ENCODE measurements around the gene CD164L2.
"Not testable (repeated sequence)": the region's sequence is repeated elsewhere in the genome, so short reads cannot be mapped to it uniquely, and the experiment has no call there.

Gene CD164L2

DNA sequence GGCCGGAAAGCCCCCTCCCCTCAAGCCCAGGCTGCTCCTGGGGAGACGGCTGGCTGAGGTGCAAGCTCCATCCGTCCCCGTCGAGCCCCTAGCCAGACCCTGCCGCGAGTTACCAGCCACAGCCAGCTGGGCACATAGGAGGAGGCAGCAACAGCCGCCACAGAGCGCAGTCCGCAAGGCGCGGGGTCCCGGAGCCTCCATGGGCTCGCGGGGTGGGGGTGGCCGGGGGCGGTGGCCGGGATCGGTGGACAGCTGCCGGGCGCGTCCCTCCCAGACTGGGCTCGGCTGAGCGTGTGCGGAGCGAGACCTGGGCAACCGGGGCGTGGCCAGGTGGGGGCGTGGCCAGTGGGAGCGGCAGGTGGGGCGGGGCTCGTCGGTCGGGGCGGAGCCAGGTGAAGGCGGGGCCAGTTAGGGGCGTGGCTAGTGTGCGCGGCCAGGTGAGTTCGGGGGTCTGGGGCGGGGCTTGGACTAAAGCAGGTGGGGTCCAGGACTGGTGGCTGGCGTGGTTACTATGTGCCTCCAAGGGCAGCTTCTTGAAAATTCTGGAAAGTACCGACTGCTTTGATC, at the start of gene CD164L2:
CD164L2 (minus strand) TSS at position 295 of the 567 bp plus-strand sequence; CDS start at position 201, 94 bp downstream.
- peak; percentile 53 for DNase-seq

- not testable (repeated sequence) for DNase-seq
These were observed 49.6 kb upstream of the CD164L2 start for GRCh38 chr1:27432725-27433124.

- DNase-seq: no peak
These were observed 48.4 kb upstream of the CD164L2 start for GRCh38 chr1:27431601-27431940.

GRCh38 chr1:27430903-27431600, 47.9 kb upstream of the CD164L2 start:
- DNase-seq: peak; percentile 35

DNA sequence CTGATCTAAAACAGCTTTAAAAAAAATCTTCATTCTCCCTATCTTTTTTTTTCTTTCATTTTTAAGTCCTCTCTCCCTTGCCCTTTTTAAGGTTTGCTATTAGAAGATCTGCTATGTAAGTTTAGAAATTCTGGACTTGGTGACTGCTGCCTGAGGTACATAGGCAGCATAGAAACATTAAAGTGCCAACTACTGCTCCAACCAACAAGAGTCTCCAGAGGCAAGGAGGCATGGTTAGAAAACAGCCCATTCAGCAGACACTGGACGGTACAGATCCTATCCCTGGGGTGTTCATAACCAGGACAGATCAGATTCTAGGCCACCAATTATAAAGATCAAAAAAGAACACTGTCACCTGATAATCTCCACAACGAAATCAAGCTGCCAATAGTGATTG, 45.9 kb upstream of the CD164L2 start:
- DNase-seq: no peak

DNA sequence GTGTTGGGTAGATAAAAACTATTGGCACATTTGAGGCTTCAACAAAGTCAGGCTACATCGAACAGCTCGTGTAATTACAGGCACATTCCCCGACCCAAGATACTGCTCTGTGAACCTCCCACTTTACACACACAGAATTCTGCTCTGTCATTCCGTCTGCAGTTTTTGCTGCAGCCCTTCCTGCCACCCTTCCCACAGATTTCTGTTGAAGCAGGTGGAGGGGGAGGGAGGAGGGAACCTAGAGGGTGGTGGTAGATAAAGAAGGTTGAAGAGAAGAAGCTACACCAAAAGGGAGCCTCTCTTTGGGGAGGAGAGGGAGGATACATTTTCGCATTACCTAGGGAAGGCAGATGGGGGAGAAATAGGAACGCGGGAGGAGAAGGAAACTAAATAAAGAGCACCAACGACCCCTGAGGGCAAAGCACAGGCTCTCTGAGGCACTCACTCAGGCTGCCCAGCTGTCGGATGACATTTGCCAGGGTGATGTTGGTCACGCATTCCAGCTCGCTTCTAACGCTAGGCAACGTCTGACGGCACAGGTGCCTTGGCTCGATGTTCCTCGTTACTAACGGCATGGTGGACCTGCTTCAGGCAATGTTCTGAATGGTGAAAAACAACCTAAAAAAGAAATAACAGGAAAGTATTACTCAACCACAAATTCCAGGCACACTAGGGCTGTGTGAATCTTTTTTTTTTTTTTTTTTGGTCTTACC, 45.3 kb upstream of the CD164L2 start:
- peak; percentile 36 for DNase-seq

DNA sequence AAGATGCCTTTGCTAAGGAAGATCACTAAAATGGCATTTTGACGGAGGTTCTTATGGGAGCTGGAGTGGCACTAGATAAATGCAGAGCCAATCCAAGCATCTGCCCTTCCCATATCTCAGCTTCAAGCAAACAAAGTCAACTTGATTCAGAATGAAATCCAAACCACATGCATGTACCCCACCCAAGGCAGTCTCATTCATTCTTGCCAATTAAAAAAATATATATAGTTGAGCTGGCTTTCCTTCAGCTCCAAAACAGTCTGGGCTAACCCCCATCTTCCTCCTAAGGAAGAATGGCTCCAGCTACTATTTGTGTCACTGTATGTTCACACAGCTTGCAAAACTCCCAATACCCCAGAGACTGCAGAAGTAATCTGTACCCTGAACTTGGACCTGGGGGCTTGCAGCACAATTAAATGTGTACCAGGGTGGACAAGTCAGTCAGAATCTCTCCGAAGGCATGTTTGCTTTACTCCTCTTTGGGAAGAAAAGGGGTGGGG, 44.7 kb upstream of the CD164L2 start:
- no peak for DNase-seq

DNA sequence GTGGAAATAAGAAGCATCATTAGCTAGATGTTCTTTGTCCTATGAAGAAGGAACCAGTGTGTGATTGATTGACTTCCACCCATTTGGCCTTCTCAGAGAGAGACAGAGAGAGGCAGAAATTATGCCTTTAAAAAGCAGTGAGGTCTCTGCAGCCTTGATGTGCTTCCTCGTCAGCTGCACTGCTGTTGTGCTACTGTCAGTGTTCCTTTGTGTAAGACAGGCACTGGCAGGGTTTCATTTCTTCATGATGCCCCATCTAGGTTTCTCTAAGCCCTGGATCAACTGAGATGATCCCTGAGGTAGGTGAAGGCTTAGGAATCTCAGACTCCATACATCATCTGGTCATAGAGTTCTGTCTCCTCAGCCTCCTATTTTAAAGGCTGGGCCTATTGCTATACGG, 44.2 kb upstream of the CD164L2 start:
- DNase-seq: no peak

- DNase-seq: no peak
These were observed 40.6 kb upstream of the CD164L2 start for GRCh38 chr1:27423709-27424108.

GRCh38 chr1:27418326-27419185, 35.4 kb upstream of the CD164L2 start:
- DNase-seq: peak; percentile 90

- DNase-seq: no peak
These were observed 34.6 kb upstream of the CD164L2 start for GRCh38 chr1:27417713-27418112.

DNA sequence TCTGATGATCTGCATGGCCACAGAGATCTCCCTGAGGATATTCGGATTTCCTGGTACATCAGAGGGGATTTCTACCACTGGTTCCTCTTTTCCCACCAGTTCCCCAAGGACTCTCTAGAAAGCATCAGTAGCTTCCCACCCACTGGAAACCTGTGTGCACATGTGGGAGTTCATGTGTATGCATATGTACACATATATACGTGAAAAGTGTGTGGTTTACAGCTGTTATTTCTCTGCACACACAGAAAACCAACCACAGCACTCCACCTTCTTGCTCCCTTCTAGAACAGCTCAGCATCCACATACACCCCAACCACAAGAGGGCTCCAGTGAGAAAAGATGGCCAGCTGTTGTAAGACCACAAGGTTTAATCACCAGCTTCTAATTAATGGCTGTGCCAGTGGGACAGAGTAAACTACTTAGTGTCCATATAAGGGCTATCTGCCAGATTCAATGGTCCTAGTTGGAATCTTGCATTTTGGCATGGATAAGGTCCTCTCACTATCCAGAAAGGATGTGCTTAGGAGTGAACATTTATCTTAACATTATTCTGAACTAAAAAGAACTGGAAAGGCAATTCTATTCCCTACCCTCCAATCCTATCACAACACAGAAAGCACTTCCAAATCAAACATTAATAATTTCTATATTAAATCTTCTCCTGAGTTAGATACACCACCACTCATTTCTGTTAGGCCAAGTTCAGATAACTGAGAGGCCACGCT, 33.4 kb upstream of the CD164L2 start:
- DNase-seq: peak; percentile 82

DNA sequence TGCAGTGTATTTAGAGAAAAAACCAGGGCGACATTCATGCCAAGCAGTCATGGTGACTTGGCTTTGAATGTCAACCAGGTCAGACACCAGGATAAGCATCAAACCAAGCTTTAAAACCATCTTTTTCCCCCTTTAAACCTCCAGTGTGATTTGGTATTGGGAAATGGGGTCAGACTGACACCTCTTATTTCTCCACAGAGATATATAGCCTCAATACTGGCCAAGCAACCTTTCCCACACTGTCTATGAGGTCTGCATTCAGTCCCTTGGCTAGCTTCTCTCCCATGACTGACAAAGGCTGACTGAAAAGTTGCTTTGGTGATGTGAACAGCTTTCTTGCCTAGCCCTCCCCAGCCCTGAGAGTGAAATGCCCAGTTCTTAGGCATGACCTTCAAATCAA, 31.0 kb upstream of the CD164L2 start:
- no peak for DNase-seq

- no peak for DNase-seq
These were observed 29.9 kb upstream of the CD164L2 start for GRCh38 chr1:27413004-27413403.

- DNase-seq: no peak
These were observed 29.4 kb upstream of the CD164L2 start for GRCh38 chr1:27412502-27412901.

DNA sequence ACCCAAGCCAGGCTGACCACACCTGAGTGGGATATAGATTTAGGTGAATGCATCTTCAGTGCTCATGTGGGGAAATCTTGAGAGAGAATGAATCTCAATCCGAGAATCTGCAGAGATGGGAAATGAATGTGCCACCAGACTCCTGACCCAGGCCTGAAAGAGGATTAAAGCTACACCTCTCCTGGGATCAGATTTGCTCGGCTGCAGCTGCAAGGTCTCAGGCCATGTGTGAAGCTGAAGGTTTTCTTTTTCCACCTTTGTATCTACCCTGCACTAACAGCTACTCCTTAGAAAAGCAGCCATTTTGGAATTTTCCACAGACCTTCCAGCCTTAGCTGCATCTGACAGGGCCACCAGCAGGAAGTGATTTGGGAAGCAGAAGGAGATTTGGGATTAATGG, 27.6 kb upstream of the CD164L2 start:
- DNase-seq: no peak

DNA sequence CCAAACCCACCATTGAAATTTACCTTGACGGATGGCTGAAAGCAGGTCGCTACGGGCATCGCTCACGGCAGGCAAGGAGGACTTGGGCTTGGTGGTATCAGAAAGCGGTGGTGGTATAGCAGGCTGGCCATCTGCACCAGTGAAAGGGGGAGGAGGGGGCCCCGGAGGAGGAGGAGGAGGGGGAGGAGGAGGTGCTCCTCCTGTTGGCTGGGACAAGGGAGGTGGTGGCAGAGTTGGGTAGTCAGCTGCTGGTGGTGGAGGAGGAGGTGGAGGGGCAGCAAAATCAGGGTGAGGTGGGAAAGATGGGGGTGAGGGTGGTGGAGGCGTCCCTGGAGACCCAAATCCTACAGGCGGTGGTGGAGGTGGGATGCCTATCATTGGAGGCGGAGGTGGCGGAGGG, 26.5 kb upstream of the CD164L2 start:
- no peak for DNase-seq

GRCh38 chr1:27408151-27408550, 25.0 kb upstream of the CD164L2 start:
- no peak for DNase-seq

DNA sequence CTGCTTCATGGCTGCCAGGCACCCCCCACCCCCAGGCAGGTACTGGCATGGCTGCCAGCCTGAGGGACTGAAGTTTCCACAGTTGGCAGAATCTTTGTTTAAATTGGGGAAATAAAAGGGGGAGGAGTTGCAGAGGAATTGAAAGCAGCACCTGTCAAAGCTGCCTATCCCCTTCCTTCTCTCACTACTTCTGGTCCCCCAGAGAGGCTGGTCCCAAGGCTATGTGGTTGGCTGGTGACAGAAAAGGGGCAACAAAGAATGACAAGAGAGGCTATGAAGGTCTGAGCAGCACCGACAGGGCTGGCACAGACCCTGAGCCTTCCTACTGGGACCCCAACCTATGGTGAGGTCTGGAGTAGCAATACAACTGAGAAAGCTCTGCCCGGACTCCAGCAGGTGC, 23.7 kb upstream of the CD164L2 start:
- DNase-seq: not testable (repeated sequence)

- DNase-seq: no peak
These were observed 23.2 kb upstream of the CD164L2 start for GRCh38 chr1:27406362-27406680.

- DNase-seq: not testable (repeated sequence)
These were observed 22.6 kb upstream of the CD164L2 start for GRCh38 chr1:27405598-27406361.

DNA sequence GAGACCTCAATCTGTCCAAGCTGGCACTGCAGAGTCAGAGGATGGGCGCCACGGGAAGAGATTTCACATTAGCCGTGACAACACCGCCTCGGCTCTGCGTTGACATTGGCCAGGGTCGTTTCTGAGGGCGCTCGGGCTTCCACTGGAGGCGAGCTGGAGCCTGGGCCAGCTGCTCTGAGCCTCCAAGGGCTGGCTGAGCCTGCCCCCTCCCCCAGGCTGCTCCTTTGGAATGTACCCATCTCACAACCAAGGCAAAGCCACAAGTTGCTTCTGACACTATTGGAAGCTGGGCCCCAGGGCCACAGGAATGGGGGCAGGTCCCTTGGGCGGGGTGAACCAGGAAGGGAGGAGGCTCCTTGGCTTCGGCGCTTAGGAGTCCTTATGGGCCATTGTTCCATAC, 21.9 kb upstream of the CD164L2 start:
- DNase-seq: no peak
